ENCODE measurements around the gene ATG9B.
"Not testable (repeated sequence)": the region's sequence is repeated elsewhere in the genome, so short reads cannot be mapped to it uniquely, and the experiment has no call there.

ATG9B gene

GRCh38 chr7:151035902-151036301, 11.6 kb upstream of the ATG9B start:
- DNase-seq: no peak

- DNase-seq: no peak
Measured at GRCh38 chr7:151035026-151035717, 10.9 kb upstream of the ATG9B start.

GRCh38 chr7:151034312-151035025, 10.2 kb upstream of the ATG9B start:
- no peak for DNase-seq

GRCh38 chr7:151033864-151034249, 9.6 kb upstream of the ATG9B start:
- DNase-seq: no peak

GRCh38 chr7:151032936-151033863, 8.9 kb upstream of the ATG9B start:
- no peak for DNase-seq

- DNase-seq: no peak
Measured at GRCh38 chr7:151031011-151031410, 6.7 kb upstream of the ATG9B start.

GRCh38 chr7:151028948-151029501, 4.7 kb upstream of the ATG9B start:
- DNase-seq: no peak

- peak; percentile 98 for DNase-seq
Measured at GRCh38 chr7:151028131-151028947, 4.0 kb upstream of the ATG9B start, which contains the start of gene ABCB8. ABCB8 (plus strand) TSS chr7:151028450; CDS start chr7:151028516, 66 bp downstream.

GRCh38 chr7:151027728-151028130, 3.4 kb upstream of the ATG9B start:
- DNase-seq: not testable (repeated sequence)

GRCh38 chr7:151026771-151027727, 2.8 kb upstream of the ATG9B start:
- not testable (repeated sequence) for DNase-seq

GRCh38 chr7:151025924-151026671, 1.8 kb upstream of the ATG9B start:
- DNase-seq: no peak

- DNase-seq: no peak
Measured at GRCh38 chr7:151023232-151023631, 1.1 kb downstream of the ATG9B start.

- DNase-seq: no peak
Measured at GRCh38 chr7:151020231-151020630, 4.1 kb downstream of the ATG9B start.

GRCh38 chr7:151019130-151019447, 5.2 kb downstream of the ATG9B start:
- DNase-seq: no peak

- DNase-seq: peak; percentile 65
Measured at GRCh38 chr7:151018421-151019129, 5.7 kb downstream of the ATG9B start.

GRCh38 chr7:151017953-151018420, 6.3 kb downstream of the ATG9B start:
- peak; percentile 48 for DNase-seq

GRCh38 chr7:151017370-151017952, 6.8 kb downstream of the ATG9B start:
- DNase-seq: no peak

- DNase-seq: no peak
Measured at GRCh38 chr7:151016942-151017341, 7.4 kb downstream of the ATG9B start.

GRCh38 chr7:151016505-151016904, 7.8 kb downstream of the ATG9B start:
- DNase-seq: no peak

Data from NCI-H1417 treated with DMSO at 0.1 percent for 48 hours (cell line).